ENCODE data around the gene MYO5C.

GRCh38 chr15:52204657-52205056 lies 90.9 kb downstream of the MYO5C start:
- TF ChIP-seq EZH2 (IDR thresholded peaks at IDR 0.05) (no peak), CTCF (IDR thresholded peaks at IDR 0.05) (no peak), EZH2phosphoT487 (IDR thresholded peaks at IDR 0.05) (no peak)

Measured in neural progenitor cell (in vitro differentiated cells).